Measurements from ENCODE around the gene STKLD1. TPM values are rescaled to one million over a fixed set of nuclear protein-coding genes. Genes with fewer than 3 reads are reported as not detected.

The STKLD1 gene
- polyA plus RNA-seq, 2 of the 4 experiments (the other 2 are of a cell fraction) = 1.1 to 1.2 TPM

GRCh38 chr9:133370685-133371084 lies 5.5 kb upstream of the STKLD1 start:
- DNase-seq (ENCODE audit: low read depth in 1 of 2, low spot score in 1 of 2) = no peak
- no peak for FAIRE-seq
- POLR2A ChIA-PET = no interaction called here
- 92% methylated on average over 6 of the region's 9 CpGs for WGBS (ENCODE audit: missing lambda C conversion rate)
- Histone ChIP-seq H3K4me1 (peaks cover 17% of the 10 kb centered on the region; the same call in 1 of the 3 replicates), H3K4me3 (no peak overlapping the region), H3K27ac (no peak overlapping the region), H3K4me2 (no peak overlapping the region), H3K9me3 (no peaks in the 10 kb centered on the region)
- ATAC-seq = no peak
- no peak for TF ChIP-seq ESRRA (IDR thresholded peaks at IDR 0.05; ENCODE audit: borderline replicate concordance, low read length)
- no peak for TF ChIP-seq FOSB (CRISPR knock-in tag; IDR thresholded peaks at IDR 0.05)
- no peak for TF ChIP-seq JUNB (IDR thresholded peaks at IDR 0.05)
- no peak for TF ChIP-seq EHMT2 (IDR thresholded peaks at IDR 0.05; ENCODE audit: low read depth)
- no peak for TF ChIP-seq POLR2A (IDR thresholded peaks at IDR 0.05; ENCODE audit: low read length)
- TF ChIP-seq HOXB5 (CRISPR knock-in tag; IDR thresholded peaks at IDR 0.05) = no peak
- TF ChIP-seq HEYL (CRISPR knock-in tag; IDR thresholded peaks at IDR 0.05) = no peak
- TF ChIP-seq, protein P1, sequence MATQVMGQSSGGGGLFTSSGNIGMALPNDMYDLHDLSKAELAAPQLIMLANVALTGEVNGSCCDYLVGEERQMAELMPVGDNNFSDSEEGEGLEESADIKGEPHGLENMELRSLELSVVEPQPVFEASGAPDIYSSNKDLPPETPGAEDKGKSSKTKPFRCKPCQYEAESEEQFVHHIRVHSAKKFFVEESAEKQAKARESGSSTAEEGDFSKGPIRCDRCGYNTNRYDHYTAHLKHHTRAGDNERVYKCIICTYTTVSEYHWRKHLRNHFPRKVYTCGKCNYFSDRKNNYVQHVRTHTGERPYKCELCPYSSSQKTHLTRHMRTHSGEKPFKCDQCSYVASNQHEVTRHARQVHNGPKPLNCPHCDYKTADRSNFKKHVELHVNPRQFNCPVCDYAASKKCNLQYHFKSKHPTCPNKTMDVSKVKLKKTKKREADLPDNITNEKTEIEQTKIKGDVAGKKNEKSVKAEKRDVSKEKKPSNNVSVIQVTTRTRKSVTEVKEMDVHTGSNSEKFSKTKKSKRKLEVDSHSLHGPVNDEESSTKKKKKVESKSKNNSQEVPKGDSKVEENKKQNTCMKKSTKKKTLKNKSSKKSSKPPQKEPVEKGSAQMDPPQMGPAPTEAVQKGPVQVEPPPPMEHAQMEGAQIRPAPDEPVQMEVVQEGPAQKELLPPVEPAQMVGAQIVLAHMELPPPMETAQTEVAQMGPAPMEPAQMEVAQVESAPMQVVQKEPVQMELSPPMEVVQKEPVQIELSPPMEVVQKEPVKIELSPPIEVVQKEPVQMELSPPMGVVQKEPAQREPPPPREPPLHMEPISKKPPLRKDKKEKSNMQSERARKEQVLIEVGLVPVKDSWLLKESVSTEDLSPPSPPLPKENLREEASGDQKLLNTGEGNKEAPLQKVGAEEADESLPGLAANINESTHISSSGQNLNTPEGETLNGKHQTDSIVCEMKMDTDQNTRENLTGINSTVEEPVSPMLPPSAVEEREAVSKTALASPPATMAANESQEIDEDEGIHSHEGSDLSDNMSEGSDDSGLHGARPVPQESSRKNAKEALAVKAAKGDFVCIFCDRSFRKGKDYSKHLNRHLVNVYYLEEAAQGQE (IDR thresholded peaks at IDR 0.05) = no peak
- no peak for TF ChIP-seq CBX2 (IDR thresholded peaks at IDR 0.05; ENCODE audit: borderline replicate concordance, low read depth)
- TF ChIP-seq MAZ (IDR thresholded peaks at IDR 0.05; ENCODE audit: borderline replicate concordance, low read depth, low read length) = no peak
- TF ChIP-seq, protein P2, sequence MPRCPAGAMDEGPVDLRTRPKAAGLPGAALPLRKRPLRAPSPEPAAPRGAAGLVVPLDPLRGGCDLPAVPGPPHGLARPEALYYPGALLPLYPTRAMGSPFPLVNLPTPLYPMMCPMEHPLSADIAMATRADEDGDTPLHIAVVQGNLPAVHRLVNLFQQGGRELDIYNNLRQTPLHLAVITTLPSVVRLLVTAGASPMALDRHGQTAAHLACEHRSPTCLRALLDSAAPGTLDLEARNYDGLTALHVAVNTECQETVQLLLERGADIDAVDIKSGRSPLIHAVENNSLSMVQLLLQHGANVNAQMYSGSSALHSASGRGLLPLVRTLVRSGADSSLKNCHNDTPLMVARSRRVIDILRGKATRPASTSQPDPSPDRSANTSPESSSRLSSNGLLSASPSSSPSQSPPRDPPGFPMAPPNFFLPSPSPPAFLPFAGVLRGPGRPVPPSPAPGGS (IDR thresholded peaks at IDR 0.05) = no peak
- TF ChIP-seq CBX8 (IDR thresholded peaks at IDR 0.05) = no peak
- TF ChIP-seq, protein P3, sequence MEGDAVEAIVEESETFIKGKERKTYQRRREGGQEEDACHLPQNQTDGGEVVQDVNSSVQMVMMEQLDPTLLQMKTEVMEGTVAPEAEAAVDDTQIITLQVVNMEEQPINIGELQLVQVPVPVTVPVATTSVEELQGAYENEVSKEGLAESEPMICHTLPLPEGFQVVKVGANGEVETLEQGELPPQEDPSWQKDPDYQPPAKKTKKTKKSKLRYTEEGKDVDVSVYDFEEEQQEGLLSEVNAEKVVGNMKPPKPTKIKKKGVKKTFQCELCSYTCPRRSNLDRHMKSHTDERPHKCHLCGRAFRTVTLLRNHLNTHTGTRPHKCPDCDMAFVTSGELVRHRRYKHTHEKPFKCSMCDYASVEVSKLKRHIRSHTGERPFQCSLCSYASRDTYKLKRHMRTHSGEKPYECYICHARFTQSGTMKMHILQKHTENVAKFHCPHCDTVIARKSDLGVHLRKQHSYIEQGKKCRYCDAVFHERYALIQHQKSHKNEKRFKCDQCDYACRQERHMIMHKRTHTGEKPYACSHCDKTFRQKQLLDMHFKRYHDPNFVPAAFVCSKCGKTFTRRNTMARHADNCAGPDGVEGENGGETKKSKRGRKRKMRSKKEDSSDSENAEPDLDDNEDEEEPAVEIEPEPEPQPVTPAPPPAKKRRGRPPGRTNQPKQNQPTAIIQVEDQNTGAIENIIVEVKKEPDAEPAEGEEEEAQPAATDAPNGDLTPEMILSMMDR (IDR thresholded peaks at IDR 0.05) = no peak
- TF ChIP-seq KDM5A (IDR thresholded peaks at IDR 0.05) = no peak
- CTCF ChIA-PET = interaction anchor here (0.9 to 5.6 kb wide), 5 partner anchors 8 to 67 kb away, joined by 3 to 27 read pairs (median 3); no protein-coding TSS in a partner anchor

GRCh38 chr9:133371261-133371711 lies 4.9 kb upstream of the STKLD1 start:
- ATAC-seq (no peak), FAIRE-seq (no peak), DNase-seq (ENCODE audit: low read depth in 1 of 2, low spot score in 1 of 2) (no peak)
- no peak for TF ChIP-seq RCOR1 (IDR thresholded peaks at IDR 0.05; ENCODE audit: low read depth, low read length)
- no peak for TF ChIP-seq EP300 (IDR thresholded peaks at IDR 0.05)
- TF ChIP-seq, protein P3 (IDR thresholded peaks at IDR 0.05) = no peak
- no peak for TF ChIP-seq SMC3 (IDR thresholded peaks at IDR 0.05)
- TF ChIP-seq ZSCAN20 (CRISPR knock-in tag; IDR thresholded peaks at IDR 0.05) = no peak
- no peak for TF ChIP-seq PHF8 (IDR thresholded peaks at IDR 0.05; ENCODE audit: borderline replicate concordance, low read depth)
- TF ChIP-seq FOSB (CRISPR knock-in tag; IDR thresholded peaks at IDR 0.05) = no peak
- TF ChIP-seq ZNF302 (CRISPR knock-in tag; IDR thresholded peaks at IDR 0.05) = no peak
- no peak for TF ChIP-seq EHF (CRISPR knock-in tag; IDR thresholded peaks at IDR 0.05)
- no peak for TF ChIP-seq POLR2AphosphoS2 (conservative IDR thresholded peaks at IDR 0.05; ENCODE audit: low read length)
- TF ChIP-seq RARB (CRISPR knock-in tag; IDR thresholded peaks at IDR 0.05) = no peak
- TF ChIP-seq CHD4 (IDR thresholded peaks at IDR 0.05; ENCODE audit: borderline replicate concordance) = no peak
- TF ChIP-seq, protein P4, sequence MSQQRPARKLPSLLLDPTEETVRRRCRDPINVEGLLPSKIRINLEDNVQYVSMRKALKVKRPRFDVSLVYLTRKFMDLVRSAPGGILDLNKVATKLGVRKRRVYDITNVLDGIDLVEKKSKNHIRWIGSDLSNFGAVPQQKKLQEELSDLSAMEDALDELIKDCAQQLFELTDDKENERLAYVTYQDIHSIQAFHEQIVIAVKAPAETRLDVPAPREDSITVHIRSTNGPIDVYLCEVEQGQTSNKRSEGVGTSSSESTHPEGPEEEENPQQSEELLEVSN (IDR thresholded peaks at IDR 0.05; ENCODE audit: borderline replicate concordance, low read depth) = no peak
- no peak for TF ChIP-seq ESRRA (IDR thresholded peaks at IDR 0.05; ENCODE audit: borderline replicate concordance, low read length)
- TF ChIP-seq HOXB5 (CRISPR knock-in tag; IDR thresholded peaks at IDR 0.05) = no peak
- ChIA-PET POLR2A (no interaction called here), CTCF (interaction anchor here (0.9 to 5.6 kb wide), 6 partner anchors 9 to 116 kb away, joined by 3 to 27 read pairs (median 3); no protein-coding TSS in a partner anchor)
- 91% methylated on average over 11 of the region's 12 CpGs for WGBS (ENCODE audit: missing lambda C conversion rate)
- H3K9me3 ChIP-seq = no peaks in the 10 kb centered on the region
- no peak overlapping the region for H3K4me2 ChIP-seq
- peaks cover 17% of the 10 kb centered on the region; the same call in 1 of the 3 replicates for H3K4me1 ChIP-seq
- no peak overlapping the region for H3K27ac ChIP-seq
- H3K4me3 ChIP-seq = no peak overlapping the region

Data from A549 (cell line).